Osteocyte (in vitro differentiated cells): Measurements from ENCODE around the gene KRTAP10-4. TPM values are rescaled to one million over a fixed set of nuclear protein-coding genes. Genes with fewer than 3 reads are reported as not detected.

Source experiments
- DNase-seq: peaks from one replicate; pipeline ENCODE4 v3.0.0; 2021; ENCODE audit warnings: mixed read lengths; ENCODE audit not compliant: unreplicated experiment; ENCODE audit errors: extremely low spot score
- H3K27ac Mint-ChIP-seq: one replicate; pipeline ENCODE4 v1.8.0; 2021; ENCODE audit warnings: mild to moderate bottlenecking, mixed read lengths; ENCODE audit not compliant: unreplicated experiment
- H3K27me3 Mint-ChIP-seq: one replicate; pipeline ENCODE4 v1.8.0; 2021; ENCODE audit warnings: mixed read lengths; ENCODE audit not compliant: unreplicated experiment
- H3K36me3 Mint-ChIP-seq: one replicate; pipeline ENCODE4 v1.8.0; 2021; ENCODE audit warnings: mixed read lengths; ENCODE audit not compliant: unreplicated experiment
- H3K4me1 Mint-ChIP-seq: one replicate; pipeline ENCODE4 v1.8.0; 2021; ENCODE audit warnings: mixed read lengths; ENCODE audit not compliant: unreplicated experiment
- H3K4me3 Mint-ChIP-seq: one replicate; pipeline ENCODE4 v1.8.0; 2021; ENCODE audit warnings: mild to moderate bottlenecking, moderate library complexity, mixed read lengths; ENCODE audit not compliant: unreplicated experiment
- H3K9me3 Mint-ChIP-seq: one replicate; pipeline ENCODE4 v1.8.0; 2021; ENCODE audit warnings: mixed read lengths; ENCODE audit not compliant: unreplicated experiment
- total RNA-seq: library from RNA; stranded (reverse); gene quantifications from 2 replicates; pipeline ENCODE4 v1.2.1, GENCODE V29; 2021
- TF ChIP-seq, protein P1 (sequence below): fragments of 200-600 bp; sonication (generic); IDR thresholded peaks from 2 replicates; pipeline ENCODE4 v1.5.0; 2021; ENCODE audit warnings: antibody characterized with exemption, mild to moderate bottlenecking, moderate library complexity

KRTAP10-4 gene
- total RNA-seq, 1 donor from 2014 or later: not detected

GRCh38 chr21:44558695-44559094, 14.8 kb upstream of the KRTAP10-4 start, which contains the start of gene KRTAP10-3:
KRTAP10-3 (minus strand) TSS chr21:44558795; CDS start chr21:44558715, 80 bp downstream.
- Mint-ChIP-seq H3K36me3 (no peaks in the 10 kb centered on the region), H3K4me3 (no peak within 1 kb of the TSS), H3K27me3 (peaks cover 67% of the 10 kb centered on the region), H3K4me1 (no peaks in the 10 kb centered on the region), H3K9me3 (peaks cover 8% of the 10 kb centered on the region), H3K27ac (no peak within 1 kb of the TSS)
- no peak for DNase-seq
- TF ChIP-seq, protein P1, sequence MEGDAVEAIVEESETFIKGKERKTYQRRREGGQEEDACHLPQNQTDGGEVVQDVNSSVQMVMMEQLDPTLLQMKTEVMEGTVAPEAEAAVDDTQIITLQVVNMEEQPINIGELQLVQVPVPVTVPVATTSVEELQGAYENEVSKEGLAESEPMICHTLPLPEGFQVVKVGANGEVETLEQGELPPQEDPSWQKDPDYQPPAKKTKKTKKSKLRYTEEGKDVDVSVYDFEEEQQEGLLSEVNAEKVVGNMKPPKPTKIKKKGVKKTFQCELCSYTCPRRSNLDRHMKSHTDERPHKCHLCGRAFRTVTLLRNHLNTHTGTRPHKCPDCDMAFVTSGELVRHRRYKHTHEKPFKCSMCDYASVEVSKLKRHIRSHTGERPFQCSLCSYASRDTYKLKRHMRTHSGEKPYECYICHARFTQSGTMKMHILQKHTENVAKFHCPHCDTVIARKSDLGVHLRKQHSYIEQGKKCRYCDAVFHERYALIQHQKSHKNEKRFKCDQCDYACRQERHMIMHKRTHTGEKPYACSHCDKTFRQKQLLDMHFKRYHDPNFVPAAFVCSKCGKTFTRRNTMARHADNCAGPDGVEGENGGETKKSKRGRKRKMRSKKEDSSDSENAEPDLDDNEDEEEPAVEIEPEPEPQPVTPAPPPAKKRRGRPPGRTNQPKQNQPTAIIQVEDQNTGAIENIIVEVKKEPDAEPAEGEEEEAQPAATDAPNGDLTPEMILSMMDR: no peak

DNA sequence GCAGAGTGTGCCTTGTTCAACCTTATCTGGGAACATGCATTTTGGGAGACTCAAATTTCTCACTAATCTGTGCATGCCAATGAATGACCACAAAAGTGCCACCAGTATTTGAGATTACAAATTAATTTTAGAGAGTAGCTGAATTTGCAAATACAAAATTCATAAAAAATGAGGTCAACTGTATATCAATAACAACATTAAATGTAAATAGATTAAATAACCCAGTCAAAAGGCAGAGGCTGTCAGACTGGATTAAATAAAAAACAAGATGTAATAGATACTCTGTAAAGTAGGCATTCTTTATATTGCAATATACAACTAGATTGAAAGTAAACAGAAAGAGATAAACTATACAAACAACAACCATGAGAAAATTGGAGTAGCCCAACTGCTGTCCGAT, 9.4 kb upstream of the KRTAP10-4 start:
- Mint-ChIP-seq H3K9me3 (peaks cover 8% of the 10 kb centered on the region), H3K27me3 (peaks cover 61% of the 10 kb centered on the region), H3K4me1 (no peaks in the 10 kb centered on the region), H3K27ac (no peak overlapping the region), H3K4me3 (no peak overlapping the region), H3K36me3 (no peaks in the 10 kb centered on the region)
- DNase-seq: no peak
- TF ChIP-seq, protein P1: no peak

- no peak overlapping the region for H3K27ac Mint-ChIP-seq
- no peaks in the 10 kb centered on the region for H3K36me3 Mint-ChIP-seq
- peaks cover 8% of the 10 kb centered on the region for H3K9me3 Mint-ChIP-seq
- H3K4me3 Mint-ChIP-seq: no peak overlapping the region
- TF ChIP-seq, protein P1: no peak
- no peaks in the 10 kb centered on the region for H3K4me1 Mint-ChIP-seq
- DNase-seq: no peak
- peaks cover 54% of the 10 kb centered on the region for H3K27me3 Mint-ChIP-seq
These were observed 8.5 kb upstream of the KRTAP10-4 start for GRCh38 chr21:44564886-44565598.

GRCh38 chr21:44566403-44566802, 7.1 kb upstream of the KRTAP10-4 start:
- DNase-seq: no peak
- Mint-ChIP-seq H3K27ac (no peak overlapping the region), H3K36me3 (no peaks in the 10 kb centered on the region), H3K4me1 (no peaks in the 10 kb centered on the region), H3K4me3 (no peak overlapping the region), H3K9me3 (peaks cover 11% of the 10 kb centered on the region), H3K27me3 (peaks cover 42% of the 10 kb centered on the region)
- TF ChIP-seq, protein P1: no peak

DNA sequence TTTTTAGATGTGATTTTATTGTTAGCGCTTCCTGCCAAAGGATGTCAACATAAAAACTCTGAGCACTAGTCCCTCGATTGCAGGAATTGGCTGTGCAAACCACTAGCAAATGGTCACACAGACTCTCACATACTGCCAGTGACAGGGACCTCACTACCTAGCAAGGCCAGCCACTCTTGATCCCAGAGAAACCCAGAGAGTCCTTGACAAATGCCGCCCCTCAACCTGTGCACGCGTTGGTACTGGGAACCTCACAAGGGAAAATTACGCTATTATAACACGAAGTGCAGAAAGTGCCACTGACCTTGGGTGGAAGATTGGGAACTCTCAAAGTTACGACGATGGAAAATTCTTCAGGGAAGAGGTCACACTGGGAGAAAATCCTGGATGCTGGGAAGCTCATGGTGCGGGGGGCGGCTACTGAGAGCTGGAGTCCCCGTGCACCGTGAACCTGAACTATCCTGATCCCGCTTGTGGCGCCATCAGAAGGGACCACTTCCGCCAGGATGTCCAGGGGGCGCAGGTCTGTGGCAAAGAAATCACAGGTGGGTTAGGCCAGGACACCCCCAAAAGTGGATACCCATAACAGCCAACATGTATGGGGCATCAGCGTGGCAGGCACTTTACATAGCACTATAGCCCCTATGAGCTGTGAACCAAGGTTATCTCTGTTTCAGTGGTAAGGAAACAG, 5.9 kb upstream of the KRTAP10-4 start:
- Mint-ChIP-seq H3K4me1 (no peaks in the 10 kb centered on the region), H3K36me3 (no peaks in the 10 kb centered on the region), H3K27me3 (peaks cover 30% of the 10 kb centered on the region), H3K27ac (no peak overlapping the region), H3K4me3 (no peak overlapping the region), H3K9me3 (peaks cover 10% of the 10 kb centered on the region)
- DNase-seq: no peak
- TF ChIP-seq, protein P1: no peak
